ENCODE data around the gene SHC3.

DNA sequence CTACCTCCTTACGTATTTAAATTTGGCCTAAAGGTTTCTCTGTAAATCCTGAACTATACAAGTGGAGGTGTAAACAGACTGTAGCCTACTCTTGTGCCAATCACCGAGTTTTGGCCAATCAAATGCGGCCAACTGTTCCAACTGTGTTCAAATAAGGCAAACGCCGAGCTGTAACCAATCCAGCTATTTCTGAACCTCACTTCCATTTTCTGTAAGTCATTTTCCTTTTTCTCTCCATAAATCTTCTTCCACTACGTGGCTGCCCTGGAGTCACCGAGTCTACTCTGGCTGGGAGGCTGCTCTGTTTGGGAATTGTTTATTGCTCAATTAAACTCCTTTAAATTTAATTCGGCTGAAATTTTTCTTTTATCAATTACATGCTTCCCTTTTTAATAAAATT is 129.0 kb downstream of the SHC3 start:
- TF ChIP-seq, protein P1, sequence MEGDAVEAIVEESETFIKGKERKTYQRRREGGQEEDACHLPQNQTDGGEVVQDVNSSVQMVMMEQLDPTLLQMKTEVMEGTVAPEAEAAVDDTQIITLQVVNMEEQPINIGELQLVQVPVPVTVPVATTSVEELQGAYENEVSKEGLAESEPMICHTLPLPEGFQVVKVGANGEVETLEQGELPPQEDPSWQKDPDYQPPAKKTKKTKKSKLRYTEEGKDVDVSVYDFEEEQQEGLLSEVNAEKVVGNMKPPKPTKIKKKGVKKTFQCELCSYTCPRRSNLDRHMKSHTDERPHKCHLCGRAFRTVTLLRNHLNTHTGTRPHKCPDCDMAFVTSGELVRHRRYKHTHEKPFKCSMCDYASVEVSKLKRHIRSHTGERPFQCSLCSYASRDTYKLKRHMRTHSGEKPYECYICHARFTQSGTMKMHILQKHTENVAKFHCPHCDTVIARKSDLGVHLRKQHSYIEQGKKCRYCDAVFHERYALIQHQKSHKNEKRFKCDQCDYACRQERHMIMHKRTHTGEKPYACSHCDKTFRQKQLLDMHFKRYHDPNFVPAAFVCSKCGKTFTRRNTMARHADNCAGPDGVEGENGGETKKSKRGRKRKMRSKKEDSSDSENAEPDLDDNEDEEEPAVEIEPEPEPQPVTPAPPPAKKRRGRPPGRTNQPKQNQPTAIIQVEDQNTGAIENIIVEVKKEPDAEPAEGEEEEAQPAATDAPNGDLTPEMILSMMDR (IDR thresholded peaks at IDR 0.05) = no peak
- TF ChIP-seq POLR2AphosphoS5 (IDR thresholded peaks at IDR 0.05) = no peak

Data from gastroesophageal sphincter (tissue), 3 donors.